GM12878 (cell line): ENCODE results near the gene RRAS. TPM values are rescaled to one million over a fixed set of nuclear protein-coding genes. Genes with fewer than 3 reads are reported as not detected.

Experiments used
- CEBPB ChIP-seq, 2 experiments: fragments of 150-350 bp in 1 of 2; IDR thresholded peaks; 2 replicates each; pipeline ENCODE4 v1.6.1; 2012 to 2014; ENCODE audit warnings: low read depth in 2 of 2, low read length in 2 of 2, borderline replicate concordance in 1 of 2, inconsistent platforms in 1 of 2
- EGR1 ChIP-seq, 2 experiments: IDR thresholded peaks; 1 replicate in 1 of 2; 2 replicates in 1 of 2; pipeline ENCODE4 v1.6.1; 2011 to 2012; ENCODE audit warnings: low read depth in 2 of 2, low read length in 2 of 2, borderline replicate concordance in 1 of 2, mild to moderate bottlenecking in 1 of 2, moderate library complexity in 1 of 2
- ESRRA ChIP-seq: IDR thresholded peaks from 2 replicates; pipeline ENCODE4 v1.6.1; 2012; ENCODE audit warnings: mild to moderate bottlenecking, low read length, improper control_type of control experiment
- ETV6 ChIP-seq, 2 experiments: fragments of 450-650 bp in 1 of 2; IDR thresholded peaks in 1 of 2; conservative IDR thresholded peaks in 1 of 2; 2 replicates each; pipeline ENCODE4 v1.6.1; 2014; ENCODE audit warnings: antibody characterized with exemption in 1 of 2, borderline replicate concordance in 1 of 2, low read depth in 1 of 2, mild to moderate bottlenecking in 1 of 2, moderate library complexity in 1 of 2
- IRF5 ChIP-seq: fragments of 450-650 bp; IDR thresholded peaks from 2 replicates; pipeline ENCODE4 v1.6.1; 2017; ENCODE audit warnings: borderline replicate concordance
- JUND ChIP-seq: IDR thresholded peaks from 2 replicates; pipeline ENCODE4 v1.6.1; 2012; ENCODE audit warnings: low read depth, mild to moderate bottlenecking, low read length, improper control_type of control experiment, moderate library complexity
- NBN ChIP-seq: fragments of 450-650 bp; IDR thresholded peaks from 2 replicates; pipeline ENCODE4 v1.6.1; 2016
- PAX5 ChIP-seq: IDR thresholded peaks from 2 replicates; pipeline ENCODE4 v1.6.1; 2011; ENCODE audit warnings: low read depth, low read length, borderline replicate concordance
- PAX8 ChIP-seq: fragments of 450-650 bp; IDR thresholded peaks from 2 replicates; pipeline ENCODE4 v1.6.1; 2017; ENCODE audit warnings: mild to moderate bottlenecking, moderate library complexity
- PRDM15 ChIP-seq: fragments of 450-650 bp; formaldehyde crosslinking; IDR thresholded peaks from 2 replicates; pipeline ENCODE4 v1.4.0; 2020; ENCODE audit warnings: mild to moderate bottlenecking, moderate library complexity
- RAD21 ChIP-seq: IDR thresholded peaks from 2 replicates; pipeline ENCODE4 v1.6.1; 2011; ENCODE audit warnings: mild to moderate bottlenecking, low read depth, low read length, moderate library complexity; ENCODE audit not compliant: insufficient read depth
- RELA ChIP-seq: fragments of 450-650 bp; IDR thresholded peaks from 2 replicates; pipeline ENCODE4 v1.8.0; 2014; ENCODE audit warnings: borderline replicate concordance; ENCODE audit not compliant: partially characterized antibody
- SMC3 ChIP-seq: IDR thresholded peaks from 2 replicates; pipeline ENCODE4 v1.6.1; 2011; ENCODE audit warnings: low read length, improper control_type of control experiment, borderline replicate concordance
- TCF12 ChIP-seq: IDR thresholded peaks from 2 replicates; pipeline ENCODE4 v1.6.1; 2011; ENCODE audit warnings: low read depth, mild to moderate bottlenecking, low read length
- ZNF207 ChIP-seq: fragments of 450-650 bp; IDR thresholded peaks from 2 replicates; pipeline ENCODE4 v1.6.1; 2014; ENCODE audit warnings: antibody characterized with exemption, mild to moderate bottlenecking, borderline replicate concordance
- ZNF274 ChIP-seq: IDR thresholded peaks from one replicate; pipeline ENCODE4 v1.8.0; 2011; ENCODE audit not compliant: insufficient read length, insufficient read depth
- ZNF687 ChIP-seq: fragments of 450-650 bp; IDR thresholded peaks from 2 replicates; pipeline ENCODE4 v1.6.1; 2017; ENCODE audit warnings: mild to moderate bottlenecking, moderate library complexity
- ZSCAN29 ChIP-seq: fragments of 450-650 bp; IDR thresholded peaks from 2 replicates; pipeline ENCODE4 v1.6.1; 2017; ENCODE audit warnings: mild to moderate bottlenecking, moderate library complexity
- polyA plus RNA-seq, 11 experiments: library from polyadenylated mRNA; depleted of rRNA in 4 of 11; unstranded in 6 of 11; stranded (reverse) in 5 of 11; fragments of >200 nt; fragmentation: Nextera tagmentation in 4 of 11; fragmentation: Illumina TruSeq in 1 of 11; extraction: Ambion mirVana in 4 of 11; extraction: Trizol in 1 of 11; gene quantifications; 1 replicate in 1 of 11; 2 replicates in 10 of 11; pipeline versions ENCODE4 v1.2.1 to v1.2.3, GENCODE V29; 2011 to 2016; ENCODE audit warnings: inconsistent platforms in 2 of 11, missing spikeins in 2 of 11, low read depth in 1 of 11
- total RNA-seq, 4 experiments: library from RNA; depleted of rRNA in 3 of 4; stranded (reverse); fragments of >200 nt in 3 of 4; fragmentation: Illumina TruSeq in 1 of 4; extraction: Trizol in 1 of 4; gene quantifications; 2 replicates each; pipeline versions ENCODE4 v1.2.1 to v1.2.3, GENCODE V29; 2013 to 2021
- TF ChIP-seq, protein P1 (sequence below): IDR thresholded peaks from 2 replicates; pipeline ENCODE4 v1.6.1; 2012; ENCODE audit warnings: low read depth, low read length, improper control_type of control experiment

RRAS gene
- total and polyA plus RNA-seq, 10 of the 15 experiments (the other 5 are each of a cell fraction or from before 2014, with no cell fraction given), result 0.24 to 5.8 (median 1.8) TPM

DNA sequence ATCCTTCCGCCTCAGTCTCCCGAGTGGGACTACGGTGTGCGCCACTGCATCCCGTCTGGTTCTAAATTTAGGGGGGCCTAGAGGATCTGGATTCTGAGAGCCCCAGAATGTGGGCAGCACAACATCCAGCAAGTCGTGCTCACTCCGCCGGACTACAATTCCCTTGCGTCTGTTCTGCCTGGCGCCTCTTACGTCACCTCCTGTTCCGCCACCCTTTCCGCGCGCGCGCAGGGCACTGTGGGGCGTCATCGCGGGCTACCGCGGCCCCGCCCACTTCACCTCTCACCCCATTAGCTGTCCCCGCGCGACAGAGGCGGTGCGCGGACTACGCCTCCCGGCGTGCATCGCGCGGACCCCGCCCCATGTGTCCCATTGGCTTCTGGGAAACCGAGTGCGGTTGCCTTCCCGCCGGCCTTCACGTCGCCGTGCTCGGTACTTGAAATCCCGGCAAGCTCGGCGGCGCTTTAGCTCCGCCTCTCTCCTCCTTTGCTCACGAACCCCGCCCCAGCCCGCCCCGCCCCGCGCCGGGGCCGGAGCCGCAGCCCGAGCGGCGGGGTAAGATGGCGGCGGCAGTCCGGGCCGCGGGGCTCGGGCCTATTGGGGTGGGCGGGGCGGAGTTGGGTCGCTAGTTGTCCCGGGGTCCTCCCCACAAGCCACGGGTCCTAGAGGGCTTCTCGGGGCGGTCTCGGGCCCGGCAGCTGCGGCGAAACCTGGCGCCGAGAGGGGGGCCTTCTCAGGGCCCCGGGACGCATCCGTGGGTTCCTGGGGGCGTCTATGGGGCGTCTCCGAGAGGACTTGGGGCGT, 1.9 kb upstream of the RRAS start, which contains the start of gene SCAF1 (continued):
- TF ChIP-seq ZNF687 (no peak; the same call in 1 of the 2 replicates), ZSCAN29 (no peak), RAD21 (no peak), ZNF274 (no peak), SMC3 (no peak), NBN (peak; percentile 66), EGR1 (IDR thresholded peaks at IDR 0.05; ENCODE audit: borderline replicate concordance in 1 of 2, low read depth in 2 of 2, low read length in 2 of 2) (peak in 1 of 2 experiments; percentile 34; a peak in 1 of 3 replicates), ZNF207 (peak; percentile 60; the same call in 1 of the 2 replicates), CEBPB (IDR thresholded peaks at IDR 0.05; ENCODE audit: borderline replicate concordance in 1 of 2, low read depth in 2 of 2, low read length in 2 of 2) (no peak), PAX5 (no peak; the same call in 1 of the 2 replicates), IRF5 (no peak), RELA (peak; percentile 86), ESRRA (no peak), JUND (peak; percentile 41; the same call in 1 of the 2 replicates), PRDM15 (CRISPR knock-in tag) (no peak), ETV6 (conservative IDR thresholded peaks at IDR 0.05 in 1 of 2, IDR thresholded peaks at IDR 0.05 in 1 of 2; ENCODE audit: borderline replicate concordance in 1 of 2, low read depth in 1 of 2) (no peak), TCF12 (no peak), PAX8 (no peak)
- TF ChIP-seq, protein P1, sequence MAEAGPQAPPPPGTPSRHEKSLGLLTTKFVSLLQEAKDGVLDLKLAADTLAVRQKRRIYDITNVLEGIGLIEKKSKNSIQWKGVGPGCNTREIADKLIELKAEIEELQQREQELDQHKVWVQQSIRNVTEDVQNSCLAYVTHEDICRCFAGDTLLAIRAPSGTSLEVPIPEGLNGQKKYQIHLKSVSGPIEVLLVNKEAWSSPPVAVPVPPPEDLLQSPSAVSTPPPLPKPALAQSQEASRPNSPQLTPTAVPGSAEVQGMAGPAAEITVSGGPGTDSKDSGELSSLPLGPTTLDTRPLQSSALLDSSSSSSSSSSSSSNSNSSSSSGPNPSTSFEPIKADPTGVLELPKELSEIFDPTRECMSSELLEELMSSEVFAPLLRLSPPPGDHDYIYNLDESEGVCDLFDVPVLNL, result peak; percentile 66; the same call in 1 of the 2 replicates
